ENCODE results near the gene SARNP. TPM values are rescaled to one million over a fixed set of nuclear protein-coding genes. Genes with fewer than 3 reads are reported as not detected.

The SARNP gene
- total and polyA plus RNA-seq, 4 experiments from 2014 or later: 47.7 to 122 (median 69.8) TPM

DNA sequence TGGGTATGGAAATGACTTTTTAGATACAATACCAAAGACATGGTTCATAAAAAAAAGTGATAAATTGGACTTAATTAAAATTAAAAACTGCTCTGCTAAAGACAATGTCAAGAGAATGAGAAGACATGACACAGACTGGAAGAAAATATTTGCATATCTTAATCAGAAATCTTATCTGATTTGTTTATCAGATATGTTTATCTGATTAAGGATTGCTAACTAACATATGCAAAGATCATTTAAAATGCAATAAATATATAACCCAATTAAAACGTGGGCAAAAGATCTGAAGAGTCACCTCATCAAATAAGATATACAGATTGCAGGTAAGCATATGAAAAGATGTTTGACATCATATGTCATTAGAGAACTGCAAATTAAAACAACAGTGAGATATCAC, 35.2 kb upstream of the SARNP start:
- no peak overlapping the region for H3K27ac Mint-ChIP-seq
- no peak overlapping the region for H3K4me3 ChIP-seq (ENCODE audit: low read length in 2 of 2)
- H3K4me1 Mint-ChIP-seq: no peaks in the 10 kb centered on the region
- peaks cover 0 to 2% (median 0%) of the 10 kb centered on the region in 8 donors for H3K9me3 Mint-ChIP-seq
- no peaks in the 10 kb centered on the region for H3K27me3 ChIP-seq (ENCODE audit: insufficient read depth, low read length)
- no peaks in the 10 kb centered on the region for H3K4me1 ChIP-seq (ENCODE audit: insufficient read depth, low read length)
- no peaks in the 10 kb centered on the region for H3K36me3 ChIP-seq (ENCODE audit: insufficient read depth, low read length)
- DNase-seq: no peak
- no peaks in the 10 kb centered on the region for H3K36me3 Mint-ChIP-seq
- CTCF ChIA-PET (ENCODE audit: partially characterized antibody): no interaction called here
- peaks cover 2 to 7% of the 10 kb centered on the region in 2 donors for H3K27me3 Mint-ChIP-seq
- no peaks in the 10 kb centered on the region for H3K9me3 ChIP-seq (ENCODE audit: control insufficient read depth in 1 of 2, low read length in 2 of 2)
- intact Hi-C loops (cut with micrococcal nuclease): no loop called here
- POLR2A ChIA-PET (ENCODE audit: partially characterized antibody): no interaction called here
- H3K4me3 Mint-ChIP-seq: no peak overlapping the region
- H3K27ac ChIP-seq (ENCODE audit: low read depth, low read length): no peak overlapping the region

DNA sequence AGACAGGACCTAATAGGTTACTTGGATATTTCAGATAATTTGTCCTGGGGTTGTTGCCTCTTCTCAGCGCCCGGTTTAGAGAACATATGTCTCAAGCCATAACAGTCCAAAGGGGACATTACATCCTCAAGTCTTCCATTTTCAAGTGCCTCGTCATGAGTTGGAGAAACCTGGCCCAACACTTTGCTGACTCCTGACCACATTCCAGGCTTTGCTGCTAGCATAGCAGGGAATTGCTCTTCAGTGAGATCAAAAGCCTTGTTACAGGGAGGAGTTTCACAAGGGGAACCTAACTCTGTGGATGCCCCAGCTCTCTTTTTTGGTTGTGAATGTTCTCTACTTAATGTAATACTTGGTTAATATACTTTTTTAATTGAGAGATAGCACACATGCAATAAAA, 33.4 kb upstream of the SARNP start:
- Mint-ChIP-seq H3K36me3 (no peaks in the 10 kb centered on the region), H3K4me1 (no peaks in the 10 kb centered on the region), H3K4me3 (no peak overlapping the region), H3K27ac (no peak overlapping the region), H3K27me3 (peaks cover 2 to 7% of the 10 kb centered on the region in 2 donors), H3K9me3 (peaks cover 0 to 2% (median 0%) of the 10 kb centered on the region in 8 donors)
- Histone ChIP-seq H3K9me3 (ENCODE audit: control insufficient read depth in 1 of 2, low read length in 2 of 2) (no peaks in the 10 kb centered on the region), H3K4me1 (ENCODE audit: insufficient read depth, low read length) (no peaks in the 10 kb centered on the region), H3K27me3 (ENCODE audit: insufficient read depth, low read length) (no peaks in the 10 kb centered on the region), H3K27ac (ENCODE audit: low read depth, low read length) (no peak overlapping the region), H3K4me3 (ENCODE audit: low read length in 2 of 2) (no peak overlapping the region), H3K36me3 (ENCODE audit: insufficient read depth, low read length) (no peaks in the 10 kb centered on the region)
- ChIA-PET POLR2A (ENCODE audit: partially characterized antibody) (no interaction called here), CTCF (ENCODE audit: partially characterized antibody) (interaction anchor here (0.7 kb wide), 1 partner anchor 9 kb away, joined by 3 read pairs; no protein-coding TSS in a partner anchor)
- intact Hi-C loops (cut with micrococcal nuclease): no loop called here
- no peak for DNase-seq

GRCh38 chr12:55850401-55850800, 32.9 kb upstream of the SARNP start:
- H3K27me3 Mint-ChIP-seq: peaks cover 2 to 7% of the 10 kb centered on the region in 2 donors
- no peaks in the 10 kb centered on the region for H3K4me1 Mint-ChIP-seq
- intact Hi-C loops (cut with micrococcal nuclease): no loop called here
- H3K9me3 Mint-ChIP-seq: peaks cover 0 to 2% (median 0%) of the 10 kb centered on the region in 8 donors
- Histone ChIP-seq H3K36me3 (ENCODE audit: insufficient read depth, low read length) (no peaks in the 10 kb centered on the region), H3K4me3 (ENCODE audit: low read length in 2 of 2) (no peak overlapping the region), H3K27me3 (ENCODE audit: insufficient read depth, low read length) (no peaks in the 10 kb centered on the region), H3K9me3 (ENCODE audit: control insufficient read depth in 1 of 2, low read length in 2 of 2) (no peaks in the 10 kb centered on the region), H3K27ac (ENCODE audit: low read depth, low read length) (no peak overlapping the region), H3K4me1 (ENCODE audit: insufficient read depth, low read length) (no peaks in the 10 kb centered on the region)
- no peaks in the 10 kb centered on the region for H3K36me3 Mint-ChIP-seq
- POLR2A ChIA-PET (ENCODE audit: partially characterized antibody): no interaction called here
- no peak overlapping the region for H3K4me3 Mint-ChIP-seq
- CTCF ChIA-PET (ENCODE audit: partially characterized antibody): interaction anchor here (0.5 kb wide), 1 partner anchor 14 kb away, joined by 3 read pairs; no protein-coding TSS in a partner anchor
- no peak overlapping the region for H3K27ac Mint-ChIP-seq
- DNase-seq: no peak

GRCh38 chr12:55849616-55850343, 32.3 kb upstream of the SARNP start:
- H3K9me3 ChIP-seq (ENCODE audit: control insufficient read depth in 1 of 2, low read length in 2 of 2): no peaks in the 10 kb centered on the region
- Mint-ChIP-seq H3K36me3 (no peaks in the 10 kb centered on the region), H3K4me1 (no peaks in the 10 kb centered on the region), H3K27me3 (peaks cover 2 to 7% of the 10 kb centered on the region in 2 donors), H3K4me3 (no peak overlapping the region), H3K27ac (no peak overlapping the region), H3K9me3 (peaks cover 0 to 2% (median 0%) of the 10 kb centered on the region in 8 donors)
- H3K36me3 ChIP-seq (ENCODE audit: insufficient read depth, low read length): no peaks in the 10 kb centered on the region
- no peak for DNase-seq
- ChIA-PET CTCF (ENCODE audit: partially characterized antibody) (interaction anchor here (0.5 to 0.7 kb wide), 2 partner anchors 15 to 1486 kb away, joined by 3 read pairs; no protein-coding TSS in a partner anchor), POLR2A (ENCODE audit: partially characterized antibody) (no interaction called here)
- no peaks in the 10 kb centered on the region for H3K4me1 ChIP-seq (ENCODE audit: insufficient read depth, low read length)
- no peak overlapping the region for H3K4me3 ChIP-seq (ENCODE audit: low read length in 2 of 2)
- no peak overlapping the region for H3K27ac ChIP-seq (ENCODE audit: low read depth, low read length)
- intact Hi-C loops (cut with micrococcal nuclease): no loop called here
- no peaks in the 10 kb centered on the region for H3K27me3 ChIP-seq (ENCODE audit: insufficient read depth, low read length)

GRCh38 chr12:55847603-55848291, 30.2 kb upstream of the SARNP start:
- intact Hi-C loops (cut with micrococcal nuclease): no loop called here
- Mint-ChIP-seq H3K4me3 (no peak overlapping the region), H3K9me3 (peaks cover 0 to 2% (median 0%) of the 10 kb centered on the region in 8 donors), H3K4me1 (no peaks in the 10 kb centered on the region), H3K36me3 (no peaks in the 10 kb centered on the region), H3K27me3 (peaks cover 2 to 6% of the 10 kb centered on the region in 2 donors), H3K27ac (no peak overlapping the region)
- Histone ChIP-seq H3K4me3 (ENCODE audit: low read length in 2 of 2) (no peak overlapping the region), H3K36me3 (ENCODE audit: insufficient read depth, low read length) (no peaks in the 10 kb centered on the region), H3K4me1 (ENCODE audit: insufficient read depth, low read length) (no peaks in the 10 kb centered on the region), H3K27ac (ENCODE audit: low read depth, low read length) (no peak overlapping the region), H3K9me3 (ENCODE audit: control insufficient read depth in 1 of 2, low read length in 2 of 2) (no peaks in the 10 kb centered on the region), H3K27me3 (ENCODE audit: insufficient read depth, low read length) (no peaks in the 10 kb centered on the region)
- DNase-seq: no peak
- POLR2A ChIA-PET (ENCODE audit: partially characterized antibody): interaction anchor here (1.0 kb wide), 1 partner anchor 92 kb away, joined by 3 read pairs; no protein-coding TSS in a partner anchor
- CTCF ChIA-PET (ENCODE audit: partially characterized antibody): interaction anchor here (1.4 to 1.6 kb wide), 2 partner anchors 18 to 32 kb away, joined by 3 read pairs; partner anchors contain the start of gene DNAJC14

GRCh38 chr12:55847033-55847432, 29.5 kb upstream of the SARNP start:
- no peak overlapping the region for H3K4me3 Mint-ChIP-seq
- no peaks in the 10 kb centered on the region for H3K4me1 Mint-ChIP-seq
- ChIA-PET POLR2A (ENCODE audit: partially characterized antibody) (interaction anchor here (1.0 kb wide), 2 partner anchors 17 to 93 kb away, joined by 3 to 4 read pairs; no protein-coding TSS in a partner anchor), CTCF (ENCODE audit: partially characterized antibody) (interaction anchor here (1.6 kb wide), 1 partner anchor 31 kb away, joined by 3 read pairs; no protein-coding TSS in a partner anchor)
- Histone ChIP-seq H3K27ac (ENCODE audit: low read depth, low read length) (no peak overlapping the region), H3K36me3 (ENCODE audit: insufficient read depth, low read length) (no peaks in the 10 kb centered on the region), H3K4me1 (ENCODE audit: insufficient read depth, low read length) (no peaks in the 10 kb centered on the region), H3K4me3 (ENCODE audit: low read length in 2 of 2) (no peak overlapping the region), H3K9me3 (ENCODE audit: control insufficient read depth in 1 of 2, low read length in 2 of 2) (no peaks in the 10 kb centered on the region), H3K27me3 (ENCODE audit: insufficient read depth, low read length) (no peaks in the 10 kb centered on the region)
- no peak overlapping the region for H3K27ac Mint-ChIP-seq
- H3K36me3 Mint-ChIP-seq: no peaks in the 10 kb centered on the region
- DNase-seq: no peak
- peaks cover 0 to 3% of the 10 kb centered on the region in 2 donors for H3K27me3 Mint-ChIP-seq
- no peaks in the 10 kb centered on the region for H3K9me3 Mint-ChIP-seq
- intact Hi-C loops (cut with micrococcal nuclease): no loop called here

GRCh38 chr12:55845785-55846496, 28.4 kb upstream of the SARNP start:
- H3K4me1 ChIP-seq (ENCODE audit: insufficient read depth, low read length): no peaks in the 10 kb centered on the region
- ChIA-PET CTCF (ENCODE audit: partially characterized antibody) (no interaction called here), POLR2A (ENCODE audit: partially characterized antibody) (no interaction called here)
- no peaks in the 10 kb centered on the region for H3K9me3 Mint-ChIP-seq
- peaks cover 0 to 2% of the 10 kb centered on the region in 2 donors for H3K27me3 Mint-ChIP-seq
- H3K36me3 ChIP-seq (ENCODE audit: insufficient read depth, low read length): no peaks in the 10 kb centered on the region
- no peak overlapping the region for H3K4me3 Mint-ChIP-seq
- H3K4me3 ChIP-seq (ENCODE audit: low read length in 2 of 2): no peak overlapping the region
- H3K36me3 Mint-ChIP-seq: no peaks in the 10 kb centered on the region
- H3K4me1 Mint-ChIP-seq: peaks cover 0 to 8% (median 3%) of the 10 kb centered on the region in 4 donors
- H3K9me3 ChIP-seq (ENCODE audit: control insufficient read depth in 1 of 2, low read length in 2 of 2): no peaks in the 10 kb centered on the region
- DNase-seq: no peak
- no peak overlapping the region for H3K27ac ChIP-seq (ENCODE audit: low read depth, low read length)
- H3K27ac Mint-ChIP-seq: peak overlapping the region in 1 of 7 donors; percentile 25
- no peaks in the 10 kb centered on the region for H3K27me3 ChIP-seq (ENCODE audit: insufficient read depth, low read length)
- intact Hi-C loops (cut with micrococcal nuclease): no loop called here

Measured in CD4-positive, alpha-beta memory T cell (primary cell).